AG04449 (cell line): Measurements from ENCODE around the gene RYK.

Experiments
- CTCF ChIA-PET: fragments of 350-600 bp; formaldehyde crosslinking; extraction: SDS; loops from one replicate; lab custom pipeline; 2021; ENCODE audit warnings: antibody characterized with exemption; lab: Yijun Ruan, JAX
- POLR2A ChIA-PET: fragments of 400-600, 350-600 bp; formaldehyde crosslinking; extraction: SDS; loops from one replicate; lab custom pipeline; 2020; ENCODE audit warnings: antibody characterized with exemption, inconsistent platforms; lab: Yijun Ruan, JAX
- DNase-seq: peaks from one replicate; pipeline ENCODE4 v3.0.0-alpha.2; 2010; ENCODE audit warnings: low read depth, low spot score
- H3K4me3 ChIP-seq: 2 replicates; pipeline ENCODE4 v1.5.1; 2011; ENCODE audit warnings: low read depth, mild to moderate bottlenecking, control low read depth, low read length
- CTCF ChIP-seq: IDR thresholded peaks from one replicate; pipeline ENCODE4 v1.5.1; 2011; ENCODE audit warnings: mild to moderate bottlenecking, moderate library complexity, low read length, control low read depth, inconsistent platforms; ENCODE audit not compliant: insufficient read depth; ENCODE audit errors: missing control alignments

Gene RYK

GRCh38 chr3:134239538-134239937 lies 11.1 kb downstream of the RYK start:
- no peak for TF ChIP-seq CTCF
- POLR2A ChIA-PET: interaction anchor here (0.5 kb wide), 1 partner anchor 9 kb away, joined by 3 read pairs; no protein-coding TSS in a partner anchor
- no peak for DNase-seq
- CTCF ChIA-PET: interaction anchor here (1.4 to 9.6 kb wide), 4 partner anchors 10 to 241 kb away, joined by 3 to 130 read pairs (median 4); no protein-coding TSS in a partner anchor
- H3K4me3 ChIP-seq: no peak overlapping the region

- TF ChIP-seq CTCF: no peak
- DNase-seq: no peak
- POLR2A ChIA-PET: no interaction called here
- CTCF ChIA-PET: interaction anchor here (0.8 to 9.6 kb wide), 9 partner anchors 7 to 28 kb away, joined by 3 to 130 read pairs (median 3); no protein-coding TSS in a partner anchor
- H3K4me3 ChIP-seq: no peak overlapping the region
These were observed 13.1 kb downstream of the RYK start for GRCh38 chr3:134237454-134238145.

- DNase-seq: no peak
- no peak for TF ChIP-seq CTCF
- ChIA-PET POLR2A (no interaction called here), CTCF (interaction anchor here (1.1 to 9.6 kb wide), 4 partner anchors 8 to 21 kb away, joined by 3 to 130 read pairs (median 4); no protein-coding TSS in a partner anchor)
- no peak overlapping the region for H3K4me3 ChIP-seq
These were observed 14.0 kb downstream of the RYK start for GRCh38 chr3:134236505-134237170.

- CTCF ChIA-PET: interaction anchor here (9.6 kb wide), 1 partner anchor 20 kb away, joined by 130 read pairs; no protein-coding TSS in a partner anchor
- TF ChIP-seq CTCF: no peak
- POLR2A ChIA-PET: no interaction called here
- no peak overlapping the region for H3K4me3 ChIP-seq
- DNase-seq: no peak
These were observed 15.0 kb downstream of the RYK start for GRCh38 chr3:134235577-134236076.

GRCh38 chr3:134232951-134233350 lies 17.7 kb downstream of the RYK start:
- ChIA-PET CTCF (interaction anchor here (0.8 to 12.5 kb wide), 5 partner anchors 8 to 246 kb away, joined by 3 to 162 read pairs (median 4); no protein-coding TSS in a partner anchor), POLR2A (no interaction called here)

More at GRCh38 chr3:134232951-134233350, 17.7 kb downstream of the RYK start:
- DNase-seq: no peak
- no peak for TF ChIP-seq CTCF
- H3K4me3 ChIP-seq: no peak overlapping the region
